ENCODE data around the gene MVK.

The MVK gene

GRCh38 chr12:109573029-109573913, at the start of gene MVK, which contains the start of gene MMAB:
TSS of gene MVK (plus strand) at chr12:109573794. CDS start at chr12:109574823, 1,029 bp downstream.
TSS of gene MMAB (minus strand) at chr12:109573504. CDS start at chr12:109573480, 24 bp downstream.
- DNase-seq (ENCODE audit: low spot score): peak; percentile 99

- no peak for DNase-seq (ENCODE audit: low spot score)
These were observed 48.9 kb upstream of the MVK start for GRCh38 chr12:109524466-109525278.

GRCh38 chr12:109525279-109525585, 48.4 kb upstream of the MVK start:
- no peak for DNase-seq (ENCODE audit: low spot score)

GRCh38 chr12:109527489-109528123, 46.0 kb upstream of the MVK start:
- DNase-seq (ENCODE audit: low spot score): no peak

GRCh38 chr12:109529691-109530640, 43.6 kb upstream of the MVK start:
- DNase-seq (ENCODE audit: low spot score): no peak

- DNase-seq (ENCODE audit: low spot score): no peak
These were observed 42.2 kb upstream of the MVK start for GRCh38 chr12:109531411-109531810.

- no peak for DNase-seq (ENCODE audit: low spot score)
These were observed 40.7 kb upstream of the MVK start for GRCh38 chr12:109532721-109533486.

GRCh38 chr12:109533487-109533740, 40.2 kb upstream of the MVK start:
- DNase-seq (ENCODE audit: low spot score): no peak

- no peak for DNase-seq (ENCODE audit: low spot score)
These were observed 39.1 kb upstream of the MVK start for GRCh38 chr12:109534456-109534855.

GRCh38 chr12:109535231-109535862, 38.2 kb upstream of the MVK start:
- DNase-seq (ENCODE audit: low spot score): no peak

- no peak for DNase-seq (ENCODE audit: low spot score)
These were observed 37.7 kb upstream of the MVK start for GRCh38 chr12:109535863-109536250.

GRCh38 chr12:109537136-109537535, 36.5 kb upstream of the MVK start:
- DNase-seq (ENCODE audit: low spot score): no peak

GRCh38 chr12:109538191-109538863, 35.3 kb upstream of the MVK start:
- no peak for DNase-seq (ENCODE audit: low spot score)

- DNase-seq (ENCODE audit: low spot score): peak; percentile 37
These were observed 34.1 kb upstream of the MVK start for GRCh38 chr12:109539508-109539907.

- no peak for DNase-seq (ENCODE audit: low spot score)
These were observed 32.8 kb upstream of the MVK start for GRCh38 chr12:109540526-109541412.

GRCh38 chr12:109541413-109541726, 32.2 kb upstream of the MVK start:
- DNase-seq (ENCODE audit: low spot score): no peak

- no peak for DNase-seq (ENCODE audit: low spot score)
These were observed 31.6 kb upstream of the MVK start for GRCh38 chr12:109542014-109542413.

- DNase-seq (ENCODE audit: low spot score): no peak
These were observed 30.7 kb upstream of the MVK start for GRCh38 chr12:109542876-109543275.

- no peak for DNase-seq (ENCODE audit: low spot score)
These were observed 28.6 kb upstream of the MVK start for GRCh38 chr12:109544955-109545531.
